Astrocyte (in vitro differentiated cells and primary cell): ENCODE results near the gene CDH23.

Experiments used
- CTCF ChIP-seq: IDR thresholded peaks from 2 replicates; pipeline ENCODE4 v1.5.1; 2011; ENCODE audit warnings: low read depth, mild to moderate bottlenecking, inconsistent platforms, low read length, moderate library complexity; ENCODE audit not compliant: insufficient read depth
- EZH2 ChIP-seq: IDR thresholded peaks from 2 replicates; pipeline ENCODE4 v1.6.1; 2012; ENCODE audit warnings: mild to moderate bottlenecking, low read length, inconsistent platforms; ENCODE audit not compliant: insufficient read depth

GRCh38 chr10:71474702-71475242 lies 78.1 kb downstream of the CDH23 start:
- TF ChIP-seq CTCF (no peak), EZH2 (no peak)
